Endothelial cell of umbilical vein (primary cell): Measurements from ENCODE around the gene CNN2.

Source experiments
- CTCF ChIP-seq, 2 donors: IDR thresholded peaks; 1 replicate in 1 of 2; 2 replicates in 1 of 2; pipeline ENCODE4 v1.5.1; 2011; ENCODE audit warnings: low read length in 2 of 2, mild to moderate bottlenecking in 2 of 2, moderate library complexity in 2 of 2, control low read depth in 1 of 2, inconsistent platforms in 1 of 2, low read depth in 1 of 2; ENCODE audit not compliant: insufficient read depth in 1 of 2; ENCODE audit errors: extremely low read depth in 1 of 2
- EZH2 ChIP-seq: IDR thresholded peaks from 2 replicates; pipeline ENCODE4 v1.6.1; 2012; ENCODE audit warnings: borderline replicate concordance, low read depth, mild to moderate bottlenecking, moderate library complexity, low read length, inconsistent platforms; ENCODE audit not compliant: severe bottlenecking
- MAX ChIP-seq: IDR thresholded peaks from 2 replicates; pipeline ENCODE4 v1.6.1; 2011; ENCODE audit not compliant: insufficient read depth, insufficient read length
- POLR2A ChIP-seq: IDR thresholded peaks from 2 replicates; pipeline ENCODE4 v1.6.1; 2012; ENCODE audit warnings: low read depth, mild to moderate bottlenecking, control low read depth, low read length
- POLR2AphosphoS5 ChIP-seq: IDR thresholded peaks from 2 replicates; pipeline ENCODE4 v1.6.1; 2012; ENCODE audit warnings: low read depth, mild to moderate bottlenecking, control low read depth, low read length, moderate library complexity; ENCODE audit not compliant: insufficient read depth

GRCh38 chr19:1037621-1038064 is 11.2 kb downstream of the CNN2 start:
- TF ChIP-seq EZH2 (no peak), CTCF (IDR thresholded peaks at IDR 0.05; ENCODE audit: extremely low read depth in 1 of 2, insufficient read depth in 1 of 2, low read depth in 1 of 2, low read length in 2 of 2) (no peak), MAX (no peak), POLR2A (no peak), POLR2AphosphoS5 (no peak)
